Cerebellar nuclear complex (tissue), 1 donor: Measurements from ENCODE around the gene POP4.

ENCODE experiments used
- DNase-seq, 2 experiments: peaks; one replicate each; lab custom pipeline; 2025; lab: John Stamatoyannopoulos, UW

POP4 gene

DNA sequence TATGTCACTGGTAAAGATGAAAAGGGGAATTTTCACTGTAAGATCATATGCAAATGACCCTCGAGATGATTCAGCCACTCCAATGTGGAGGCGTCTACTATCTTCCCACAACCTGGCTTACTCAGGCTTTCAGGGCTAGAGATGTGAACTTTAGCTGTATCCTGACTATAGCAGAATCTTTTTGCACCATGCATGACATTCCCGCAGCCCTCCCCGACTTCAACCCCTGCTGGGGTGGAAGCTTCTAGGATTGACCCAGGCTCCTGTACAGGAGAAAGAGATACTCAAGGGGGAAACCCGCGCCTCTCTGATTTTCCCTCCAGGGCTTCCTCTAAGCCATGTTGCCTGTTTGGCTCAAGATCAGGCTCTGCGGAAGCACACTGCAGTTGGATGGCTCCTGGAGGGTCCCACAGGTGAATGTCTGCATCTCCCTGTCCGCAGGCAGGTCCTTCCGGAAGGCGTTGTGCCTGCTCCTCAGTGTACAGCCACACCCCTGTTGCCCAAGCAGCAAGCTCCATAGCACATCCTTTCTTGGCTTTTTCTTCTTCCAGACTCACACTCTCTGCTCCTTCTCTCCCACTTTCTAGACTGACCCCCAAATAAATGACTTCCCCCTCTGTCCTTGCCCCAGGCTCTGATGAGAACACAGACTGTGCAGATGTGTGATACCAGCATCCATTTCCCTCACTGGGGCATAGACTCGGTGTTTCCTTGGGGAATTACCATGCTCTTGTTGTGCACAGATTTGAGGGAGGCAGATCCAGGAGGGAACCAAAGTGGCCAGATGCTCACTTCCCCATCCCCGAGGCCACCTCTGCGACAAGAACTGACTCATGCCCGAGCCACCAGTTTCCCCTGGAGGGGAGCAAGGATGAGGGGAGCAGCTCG, 29.1 kb upstream of the POP4 start:
- DNase-seq, result no peak

DNA sequence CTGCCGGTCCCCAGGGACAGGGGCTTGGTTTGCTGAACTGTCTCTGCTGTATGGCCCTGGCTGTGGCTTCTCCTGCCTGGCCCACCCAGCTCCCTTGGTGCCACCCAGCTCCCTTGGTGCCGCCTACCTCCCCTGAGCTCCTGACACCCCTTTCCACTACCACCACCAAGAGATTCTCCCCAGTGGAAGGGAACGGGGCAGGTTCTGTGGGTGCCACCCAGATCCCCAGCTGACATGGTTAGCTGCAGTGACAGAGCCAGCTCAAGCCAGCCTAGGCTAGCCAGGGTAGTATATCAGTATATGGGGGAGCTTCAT, 28.5 kb upstream of the POP4 start:
- DNase-seq, result no peak

DNA sequence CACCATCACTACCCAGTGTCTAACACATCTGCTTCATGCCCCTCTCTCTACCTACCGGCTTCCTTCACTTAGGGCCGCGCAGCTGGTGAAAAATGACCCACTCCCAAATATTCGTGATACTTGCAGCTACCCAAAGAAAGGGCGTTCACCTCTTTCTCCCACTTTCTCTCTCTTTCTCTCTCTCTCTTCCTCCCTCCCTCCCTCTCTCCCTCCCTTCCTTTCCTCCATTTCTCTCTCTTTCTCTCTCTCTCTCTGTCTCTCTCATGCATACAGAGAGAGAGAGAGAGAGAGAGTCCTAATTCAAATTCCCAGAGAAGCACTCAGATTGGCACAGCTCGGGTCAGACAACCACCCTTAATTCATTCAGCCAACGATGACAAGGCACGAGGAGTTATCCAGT, 27.7 kb upstream of the POP4 start:
- no peak for DNase-seq

DNA sequence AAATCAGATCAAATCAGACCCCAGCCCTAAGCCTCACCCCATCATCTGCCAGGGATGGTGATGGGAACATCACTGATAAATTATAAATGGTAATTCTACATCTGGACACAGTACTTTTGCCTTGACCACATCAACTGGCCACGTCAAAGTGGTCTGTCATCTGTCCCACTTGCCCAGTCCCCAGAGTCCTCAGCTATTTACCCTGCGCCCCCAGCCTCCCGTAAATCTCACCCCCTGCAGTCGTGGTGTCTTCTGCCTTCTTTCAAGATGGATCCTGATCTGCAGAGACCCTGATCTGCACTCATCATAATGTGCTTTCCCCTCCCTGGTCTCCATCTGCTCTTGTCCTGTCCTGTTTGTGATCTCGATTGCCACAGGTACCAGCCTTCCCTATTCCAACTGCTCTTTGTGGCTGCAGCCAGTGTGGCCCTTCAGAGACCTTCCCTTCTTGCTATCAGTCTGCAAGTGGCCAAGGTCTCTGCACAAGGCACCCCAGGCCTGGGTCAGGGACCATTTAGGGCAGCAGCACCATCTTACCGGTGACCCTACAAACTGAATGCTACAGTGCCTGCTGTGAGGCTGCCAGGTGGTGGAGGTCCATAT, 26.7 kb upstream of the POP4 start:
- no peak for DNase-seq

DNA sequence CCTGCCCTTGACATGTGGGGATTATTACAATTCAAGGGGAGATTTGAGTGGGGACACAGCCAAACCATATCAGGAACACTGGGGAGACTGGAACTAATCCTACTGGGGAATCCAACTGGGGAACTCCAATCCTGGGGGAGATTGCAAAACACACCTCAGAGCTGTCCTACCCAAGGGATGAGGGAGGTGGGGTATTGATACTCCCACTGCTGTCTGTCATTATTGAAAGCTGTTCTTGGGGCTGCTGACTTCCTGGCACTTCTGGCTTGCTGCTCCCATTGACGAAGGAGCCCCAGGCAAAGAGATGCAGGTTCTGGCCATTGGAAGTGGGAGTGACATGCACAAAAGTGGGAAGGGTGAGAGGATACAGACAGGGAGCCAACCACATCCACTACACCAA, 24.7 kb upstream of the POP4 start:
- DNase-seq, result no peak

DNA sequence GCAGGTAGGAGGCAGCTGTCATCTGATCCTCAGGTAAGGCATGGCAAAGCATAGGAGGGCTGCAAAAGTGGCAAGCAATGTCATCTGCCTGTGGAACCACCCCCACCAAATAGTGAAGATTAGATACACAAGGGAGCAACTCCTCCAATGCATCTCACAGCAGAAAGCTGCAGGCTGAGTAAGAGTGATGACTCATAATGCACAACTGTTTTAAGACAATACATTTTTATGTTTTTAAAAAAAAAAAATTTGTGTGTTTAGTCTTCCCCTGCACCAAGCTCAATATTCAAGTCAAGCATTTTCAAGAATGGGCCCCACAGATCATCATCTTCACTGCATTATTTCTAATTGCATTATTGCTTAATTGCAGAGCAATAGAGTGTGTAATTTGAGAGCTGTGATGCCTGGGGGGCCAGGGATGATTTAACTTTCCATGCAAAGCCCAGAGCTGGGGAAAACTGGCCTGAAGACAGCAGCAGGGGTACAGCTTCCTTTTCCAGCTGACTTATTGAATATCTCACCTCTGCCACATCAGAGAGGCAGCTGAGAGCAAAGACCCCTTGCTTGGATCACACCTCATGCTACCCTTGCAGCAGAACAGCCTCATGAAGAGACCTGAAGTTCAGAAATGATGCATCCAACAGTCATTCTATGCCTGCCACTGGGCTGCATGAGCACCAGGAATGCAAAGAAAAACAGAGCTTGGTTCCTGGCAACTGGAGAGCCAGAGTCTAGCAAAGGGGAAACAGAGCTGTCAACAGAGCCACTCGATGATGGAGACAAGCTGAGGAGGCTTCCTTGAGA, 22.7 kb upstream of the POP4 start:
- DNase-seq, result no peak

DNA sequence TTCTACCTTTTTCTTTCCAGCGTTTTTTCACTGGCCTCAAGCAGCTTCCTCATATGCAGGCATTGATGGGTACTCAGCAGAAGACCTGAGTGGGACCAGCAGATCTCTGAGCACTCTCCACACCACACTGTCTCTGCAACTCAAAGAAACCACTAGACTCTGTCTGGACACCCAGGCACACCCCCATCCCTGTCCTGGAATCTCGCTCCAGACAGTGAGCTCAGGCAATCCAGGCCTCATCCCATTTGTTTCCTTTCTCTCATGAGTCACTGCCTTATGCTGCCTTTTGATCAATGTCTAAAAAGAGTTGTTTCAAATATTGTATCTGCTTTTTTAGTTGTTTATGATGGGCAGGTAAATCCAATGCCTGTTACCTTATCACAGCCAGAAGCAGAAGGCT, 19.7 kb upstream of the POP4 start:
- DNase-seq, result no peak

DNA sequence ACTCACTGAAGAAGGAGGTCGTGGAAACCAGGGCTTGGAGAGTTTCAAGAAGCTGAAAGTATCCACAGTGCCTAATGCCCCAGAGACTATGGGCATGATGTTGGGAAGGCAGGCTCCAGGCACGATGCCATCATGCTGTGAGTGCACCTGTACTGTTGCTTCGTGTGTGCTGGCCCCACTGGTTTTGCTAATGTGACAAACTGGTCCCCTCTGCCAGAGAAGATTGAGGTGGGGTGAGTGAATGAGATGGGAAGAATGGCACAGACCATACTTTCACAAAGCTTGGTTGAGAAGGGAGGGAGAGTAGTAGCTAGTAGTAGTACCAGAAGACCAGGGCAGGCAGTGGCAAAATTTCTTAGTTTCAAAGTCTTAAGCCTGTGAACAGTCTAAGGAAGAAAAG, 19.0 kb upstream of the POP4 start:
- no peak for DNase-seq

DNA sequence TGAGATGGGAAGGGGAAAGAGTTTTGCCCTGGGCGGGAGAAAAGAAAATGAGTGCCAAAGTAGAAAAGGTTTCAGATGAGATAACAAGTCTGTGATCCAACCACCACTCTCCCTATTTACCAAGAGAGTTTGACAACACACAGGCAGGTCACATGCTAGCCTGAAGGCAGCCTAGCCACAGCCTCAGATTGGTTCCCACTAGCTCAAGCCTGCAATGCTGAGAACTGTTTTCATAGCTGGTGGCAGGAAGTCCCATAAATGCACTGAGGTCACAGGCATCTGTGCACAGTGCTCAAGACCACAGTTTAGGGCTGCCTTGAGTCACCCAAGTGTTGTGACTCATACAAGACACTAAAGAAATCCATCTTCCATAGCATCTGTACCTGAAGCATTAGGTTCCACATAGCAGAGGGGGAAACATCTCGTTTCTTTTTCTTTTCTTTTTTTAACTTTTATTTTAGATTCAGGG, 18.5 kb upstream of the POP4 start:
- no peak for DNase-seq

DNA sequence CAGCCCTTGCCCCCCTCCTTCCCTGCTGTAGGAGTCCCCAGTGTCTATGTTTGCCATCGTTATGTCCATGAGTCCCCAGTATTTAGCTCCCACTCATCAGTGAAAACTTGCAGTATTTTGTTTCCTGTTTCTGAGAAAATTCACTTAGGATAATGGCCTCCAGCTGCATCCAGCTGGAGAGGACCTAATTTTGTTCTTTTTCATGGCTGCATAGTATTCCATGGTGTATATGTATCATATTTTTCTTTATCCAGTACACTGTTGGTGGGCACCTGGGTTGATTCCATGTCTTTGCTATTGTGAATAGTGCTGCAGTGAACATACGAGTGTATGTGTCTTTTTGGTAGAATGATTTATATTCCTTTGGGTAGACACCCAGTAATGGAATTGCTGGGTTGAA, 18.0 kb upstream of the POP4 start:
- no peak for DNase-seq

DNA sequence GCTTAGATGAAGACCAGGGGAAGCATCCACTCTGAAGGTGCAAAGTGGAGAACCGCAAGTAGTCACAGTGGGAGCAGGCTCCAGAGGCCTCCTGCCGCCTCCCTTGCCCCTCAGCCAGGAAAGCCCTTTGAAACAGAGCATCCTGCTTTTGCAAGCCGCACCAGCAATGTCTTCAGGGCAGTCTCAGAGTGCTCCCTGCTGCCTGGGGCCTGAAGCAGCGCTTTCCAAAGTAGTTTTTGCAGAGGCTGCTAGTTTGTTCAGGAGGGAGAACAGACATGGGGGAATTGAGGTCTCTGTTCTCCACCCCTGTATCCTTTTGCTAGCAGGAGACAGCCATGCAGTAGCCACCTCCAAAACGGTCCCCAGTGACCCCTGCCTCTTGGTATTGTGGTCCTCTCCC, 15.8 kb upstream of the POP4 start:
- no peak for DNase-seq

DNA sequence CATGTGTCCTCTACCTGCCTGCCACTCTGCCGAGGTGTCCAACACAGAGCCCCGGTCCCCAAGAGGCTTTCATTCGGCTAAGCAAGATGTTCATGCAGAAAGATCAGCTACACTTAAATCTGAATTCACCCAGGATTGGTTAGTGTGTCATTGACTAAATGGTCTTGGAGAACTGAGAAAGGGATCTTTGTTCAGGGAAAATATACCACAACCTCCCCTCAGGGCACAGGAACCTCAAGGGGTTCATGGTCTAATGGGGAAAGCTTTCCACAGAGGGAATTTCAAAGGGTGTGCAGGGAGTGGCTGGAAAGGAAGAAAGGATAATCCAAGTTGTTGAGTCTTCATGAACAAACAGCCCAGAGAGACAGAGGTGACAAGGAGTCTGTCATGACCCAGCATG, 14.4 kb upstream of the POP4 start:
- no peak for DNase-seq

DNA sequence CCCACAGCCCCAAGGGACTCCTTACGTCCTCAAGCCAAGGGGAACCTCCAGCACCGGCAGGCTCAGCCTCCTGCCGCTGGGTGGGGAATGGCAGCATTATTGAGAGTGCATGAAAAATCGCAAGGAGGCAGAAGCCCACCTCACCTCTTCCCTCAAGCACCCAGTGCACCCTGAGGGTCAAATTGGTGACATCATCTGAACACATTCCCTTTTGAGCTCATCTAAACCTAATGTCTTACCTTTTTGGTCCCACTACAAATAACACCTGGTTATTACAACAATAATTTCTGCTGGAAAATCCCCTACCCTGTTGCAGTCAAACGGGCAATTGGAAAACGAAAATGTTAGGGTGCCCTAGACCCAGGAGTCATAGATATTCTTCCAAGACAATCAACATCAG, 12.2 kb upstream of the POP4 start:
- DNase-seq, result no peak

DNA sequence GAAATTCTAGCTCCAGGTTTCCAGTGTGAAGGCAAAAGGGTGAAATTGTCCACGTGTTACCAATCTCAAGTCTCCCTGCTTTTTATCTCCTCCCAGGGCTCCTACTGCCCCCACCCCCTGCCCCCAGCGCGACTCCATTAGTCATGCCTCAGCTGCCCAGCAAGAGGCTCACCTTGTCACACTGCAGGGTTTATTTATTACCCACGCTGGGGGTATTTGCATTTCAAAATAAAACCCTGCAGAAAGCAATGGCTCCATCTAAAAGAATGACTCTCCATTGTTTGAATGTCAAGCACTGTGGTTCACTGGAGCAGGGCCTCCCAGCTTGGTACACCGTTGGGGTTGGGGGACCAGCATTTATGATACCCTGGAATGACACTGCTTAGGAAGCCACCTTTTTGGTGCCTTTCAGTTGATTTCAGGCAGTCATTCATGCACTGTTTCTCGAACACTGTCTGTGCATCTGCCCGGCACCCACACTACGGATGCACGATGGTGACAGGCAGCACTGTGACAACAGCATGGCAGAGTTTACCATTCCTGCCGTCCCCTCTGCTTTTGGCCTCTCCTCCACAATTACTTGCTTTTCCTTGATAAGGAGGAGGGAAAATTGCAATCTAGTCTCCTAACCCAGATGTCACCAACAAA, 9.9 kb upstream of the POP4 start:
- no peak for DNase-seq

DNA sequence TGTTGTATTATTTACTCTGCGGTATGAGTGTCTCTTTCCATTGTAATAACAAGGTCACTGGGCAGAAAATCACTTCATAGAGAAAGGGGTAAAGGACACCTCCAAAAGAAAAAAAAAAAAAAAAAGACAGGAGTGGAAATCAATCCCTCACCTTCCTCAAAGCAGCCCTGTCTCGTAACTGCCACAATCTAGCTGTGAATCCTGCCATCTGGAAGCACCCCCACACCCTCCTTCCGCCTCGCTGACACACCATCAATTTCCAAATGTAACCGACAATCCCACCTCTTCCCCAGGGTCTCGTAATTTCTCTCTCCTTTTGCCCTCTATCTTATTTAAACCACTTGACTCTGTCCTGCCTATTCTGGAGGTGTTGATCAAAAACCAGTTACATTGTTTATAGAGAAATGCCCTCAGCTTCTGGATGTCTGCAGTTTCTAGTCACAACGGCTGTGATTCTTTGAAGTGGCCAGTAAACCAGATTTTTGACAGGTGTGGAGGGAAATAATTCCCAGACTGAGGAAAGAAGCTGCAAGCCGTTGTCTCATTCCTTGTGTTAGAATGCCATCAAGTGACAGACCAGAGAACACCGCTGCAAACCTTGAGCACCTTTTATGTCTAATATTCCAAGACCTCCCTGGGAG, 9.1 kb upstream of the POP4 start:
- peak in 1 of 2 experiments; percentile 12 for DNase-seq

DNA sequence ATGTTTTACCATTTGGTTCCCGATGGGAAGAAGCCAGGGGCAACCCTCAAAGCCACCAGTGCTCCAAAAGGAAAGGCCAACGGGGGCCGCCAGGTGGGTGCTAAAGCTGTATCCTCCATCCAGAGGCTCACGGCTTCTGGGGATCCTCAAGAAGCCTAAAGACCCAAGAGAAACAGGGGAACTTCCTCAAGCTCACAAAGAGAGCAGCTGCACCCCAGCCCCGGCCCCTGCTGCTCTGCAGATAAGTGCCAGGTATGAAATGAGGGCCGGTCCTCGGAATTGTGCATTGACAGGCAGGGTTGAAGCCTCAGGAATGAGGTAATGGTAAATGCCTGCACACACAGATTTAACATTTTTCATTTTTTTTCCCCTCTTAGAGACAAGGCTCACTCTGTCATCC, 8.0 kb upstream of the POP4 start:
- no peak for DNase-seq

DNA sequence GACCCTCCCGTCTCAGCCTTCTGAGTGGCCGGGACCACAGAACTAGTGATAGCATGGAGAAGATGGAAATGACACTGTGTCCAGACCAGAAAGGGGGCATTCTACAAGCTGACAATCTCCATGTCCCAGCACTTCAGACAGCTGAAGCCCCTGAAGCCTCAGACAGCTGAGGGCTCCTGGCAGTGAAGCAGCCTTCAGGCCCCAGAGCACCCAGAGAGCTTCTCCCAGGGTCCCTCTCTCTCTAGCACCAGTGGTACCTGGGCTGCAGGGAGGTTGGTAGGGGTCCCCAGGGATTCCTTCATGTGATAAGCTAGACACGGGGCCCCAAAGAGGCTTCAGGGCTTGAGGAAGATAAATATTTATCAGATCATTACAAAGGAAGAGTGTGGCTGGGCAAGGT, 7.6 kb upstream of the POP4 start:
- DNase-seq, result no peak

DNA sequence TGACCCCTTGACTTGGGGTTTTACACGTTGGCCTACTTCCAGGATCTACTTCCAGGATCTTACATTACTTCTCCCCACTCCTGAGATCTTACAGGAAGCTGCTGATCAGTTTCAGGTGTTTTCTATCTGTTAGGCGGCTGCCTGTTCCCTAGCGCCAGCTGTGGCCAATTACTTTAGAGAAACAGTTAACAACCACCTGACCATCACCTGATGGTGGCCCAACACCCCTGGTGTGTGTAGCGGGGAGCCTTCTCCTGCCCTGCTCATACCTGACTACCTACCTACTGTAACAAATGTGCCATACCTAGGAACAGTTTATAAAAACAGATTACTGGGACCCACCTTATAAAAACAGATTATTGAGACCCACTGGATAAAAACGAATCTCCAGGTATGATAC, 2.8 kb upstream of the POP4 start:
- DNase-seq, result no peak

DNA sequence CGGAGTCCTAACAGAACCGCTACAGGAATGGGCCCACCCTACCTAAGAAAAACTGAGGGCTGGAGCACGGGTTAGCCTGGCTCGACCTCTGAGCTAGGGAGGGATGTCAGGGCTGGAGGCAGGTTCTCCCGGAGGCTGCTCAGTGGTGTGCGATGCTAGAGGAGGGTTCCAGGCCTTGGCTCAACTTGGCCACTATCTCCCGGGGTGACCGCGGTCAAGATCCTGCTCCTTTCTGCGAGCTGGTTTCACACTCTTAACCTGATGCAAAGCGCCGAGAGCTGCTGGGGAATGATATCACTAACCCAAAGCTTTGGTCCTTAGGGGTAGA, 301 bp downstream of the POP4 start:
- no peak for DNase-seq

DNA sequence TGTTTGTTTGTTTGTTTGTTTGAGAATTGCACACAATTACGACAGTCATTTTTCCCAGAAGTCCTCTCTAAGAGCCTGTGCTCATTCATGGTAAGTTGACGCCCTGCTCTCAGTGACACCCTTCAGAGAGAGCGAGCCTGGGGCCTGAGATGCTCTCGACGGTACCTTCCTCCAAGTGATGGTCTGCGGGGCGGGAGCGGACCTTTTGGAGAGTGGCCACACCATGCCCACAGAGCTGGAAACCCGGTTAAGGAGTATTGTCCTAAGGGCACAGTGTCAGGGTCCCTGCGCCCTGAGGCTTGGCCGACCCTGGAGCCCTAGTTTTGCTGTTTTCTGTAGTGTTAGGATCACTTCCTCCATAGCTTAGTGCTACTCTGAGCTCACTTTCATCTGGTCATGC, 3.6 kb downstream of the POP4 start:
- DNase-seq, result no peak

DNA sequence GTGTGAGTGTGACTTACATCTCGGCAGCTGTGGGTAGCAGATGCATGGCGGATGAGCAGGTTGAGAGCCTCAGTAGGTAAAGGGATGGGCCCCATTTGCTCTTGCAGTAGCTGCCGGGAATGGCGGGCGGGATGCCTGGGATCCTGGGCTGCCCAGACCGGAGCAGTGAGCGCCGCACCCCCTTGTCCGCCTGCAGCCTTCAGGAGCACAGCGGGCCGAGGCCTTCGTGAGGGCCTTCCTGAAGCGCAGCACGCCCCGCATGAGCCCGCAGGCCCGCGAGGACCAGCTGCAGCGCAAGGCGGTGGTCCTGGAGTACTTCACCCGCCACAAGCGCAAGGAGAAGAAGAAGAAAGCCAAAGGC, 4.1 kb downstream of the POP4 start:
- DNase-seq, result no peak

DNA sequence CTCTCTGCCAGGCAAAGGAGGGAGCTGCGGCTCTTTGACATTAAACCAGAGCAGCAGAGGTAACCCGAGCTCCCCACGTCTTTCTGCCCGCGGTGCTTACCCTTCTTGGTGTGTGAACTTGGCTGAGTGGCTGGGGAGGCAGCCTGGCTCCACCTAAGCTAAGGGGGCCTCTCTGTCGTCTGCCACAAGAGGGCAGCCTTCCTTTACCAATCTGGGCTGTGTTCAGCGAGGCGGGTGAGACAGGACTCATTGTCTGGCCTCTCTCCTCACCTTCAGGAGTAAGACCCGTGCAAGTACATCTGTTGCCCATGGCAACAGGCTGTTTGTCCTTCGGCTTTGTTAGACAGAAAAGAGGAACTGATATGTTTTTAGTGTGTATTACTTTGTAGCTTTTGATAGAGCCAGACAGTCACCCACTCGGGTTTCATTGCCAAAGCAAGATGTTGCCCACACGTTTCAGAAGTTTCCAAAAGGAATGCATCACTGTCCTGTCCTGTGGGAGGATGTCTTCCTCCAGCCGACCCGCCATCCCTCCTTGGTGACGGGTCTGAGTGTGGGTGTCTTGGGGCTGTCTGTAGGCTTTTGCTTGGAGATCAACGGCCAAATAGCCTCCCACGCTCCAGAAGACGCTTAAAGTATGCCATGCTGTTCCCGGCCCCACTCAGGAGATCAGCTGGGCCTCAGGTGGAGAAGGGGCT, 4.6 kb downstream of the POP4 start:
- peak in 1 of 2 experiments; percentile 16 for DNase-seq
